Gastroesophageal sphincter (tissue), 4 donors: ENCODE data around the gene ZNRF2. TPM values are rescaled to one million over a fixed set of nuclear protein-coding genes. Genes with fewer than 3 reads are reported as not detected.
"Not testable (repeated sequence)": the region's sequence is repeated elsewhere in the genome, so short reads cannot be mapped to it uniquely, and the experiment has no call there.

ENCODE experiments used
- ATAC-seq: fragments of 150-250 bp; one replicate; pipeline ENCODE4 v1.9.1; 2016; ENCODE audit warnings: mild to moderate bottlenecking, moderate library complexity
- H3K27ac ChIP-seq, 4 donors: fragments of 200-600 bp; sonication (generic) in 3 of 4; 1 replicate in 3 of 4; 2 replicates in 1 of 4; pipeline ENCODE4 v1.5.1; 2016 to 2019
- H3K27me3 ChIP-seq: fragments of 200-600 bp; sonication (generic); one replicate; pipeline ENCODE4 v1.5.1; 2019
- H3K36me3 ChIP-seq, 2 donors: fragments of 200-600 bp; sonication (generic); one replicate each; pipeline ENCODE4 v1.5.1; 2019; ENCODE audit warnings: control low read depth in 1 of 2
- H3K4me1 ChIP-seq, 3 donors: fragments of 200-600 bp; sonication (generic); 1 replicate in 2 of 3; 2 replicates in 1 of 3; pipeline ENCODE4 v1.5.1; 2016 to 2019; ENCODE audit warnings: control low read depth in 2 of 3
- H3K4me3 ChIP-seq, 2 donors: fragments of 200-600 bp; sonication (generic); one replicate each; pipeline ENCODE4 v1.5.1; 2019; ENCODE audit warnings: mild to moderate bottlenecking in 1 of 2, moderate library complexity in 1 of 2
- H3K9me3 ChIP-seq, 3 donors: fragments of 200-600 bp; sonication (generic); one replicate each; pipeline ENCODE4 v1.5.1; 2017 to 2019; ENCODE audit warnings: control low read depth in 2 of 3
- CTCF ChIP-seq, 4 experiments: fragments of 200-600 bp in 2 of 4; fragments of 450-650 bp in 2 of 4; sonication (generic) in 1 of 4; IDR thresholded peaks; one replicate each; pipeline ENCODE4 v1.5.1; 2017 to 2019; ENCODE audit warnings: antibody characterized with exemption in 4 of 4, mild to moderate bottlenecking in 2 of 4, moderate library complexity in 2 of 4
- EP300 ChIP-seq: sonication (generic); formaldehyde crosslinking; IDR thresholded peaks from one replicate; pipeline ENCODE4 v1.6.1; 2017; ENCODE audit warnings: antibody characterized with exemption, mild to moderate bottlenecking
- POLR2A ChIP-seq, 2 donors: fragments of 450-650 bp; IDR thresholded peaks; one replicate each; pipeline ENCODE4 v1.6.1; 2017; ENCODE audit warnings: antibody characterized with exemption in 2 of 2, mild to moderate bottlenecking in 2 of 2, moderate library complexity in 1 of 2
- POLR2AphosphoS5 ChIP-seq: sonication (generic); formaldehyde crosslinking; IDR thresholded peaks from one replicate; pipeline ENCODE4 v1.6.1; 2017; ENCODE audit warnings: antibody characterized with exemption
- WGBS, 2 donors: methylation state at CpG; one replicate each; pipeline ENCODE4 v1.1.5; 2018; ENCODE audit warnings: low coverage in 1 of 2; 5-methylcytosine and 5-hydroxymethylcytosine counted together
- total RNA-seq, 4 donors: library from RNA; depleted of rRNA; stranded (reverse); fragments of >200 nt; gene quantifications; one replicate each; pipeline ENCODE4 v1.1.0, GENCODE V29; 2016

Gene ZNRF2
- total RNA-seq, 4 donors from 2014 or later = 12.5 to 20.9 (median 18.6) TPM

DNA sequence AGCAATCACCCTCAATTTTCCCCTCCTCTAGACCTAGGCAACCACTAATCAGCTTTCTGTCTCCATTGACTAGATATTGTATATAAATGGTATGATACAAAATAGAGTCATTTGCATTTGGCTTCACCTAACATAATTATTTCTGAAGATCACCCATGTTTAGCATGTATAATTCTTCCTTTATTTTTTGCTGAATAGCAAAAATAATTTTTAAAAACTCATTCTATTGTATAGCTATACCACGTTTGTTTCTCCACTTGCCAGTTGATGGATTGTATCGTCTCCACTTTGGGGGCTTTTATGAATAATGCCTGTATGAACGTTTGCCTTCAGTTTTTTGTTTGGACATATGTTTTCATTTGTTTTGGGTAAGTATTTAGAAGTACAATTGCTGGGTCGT is 95.3 kb downstream of the ZNRF2 start:
- no peak overlapping the region for H3K4me3 ChIP-seq
- no peak for TF ChIP-seq EP300
- no peak for TF ChIP-seq POLR2A (IDR thresholded peaks at IDR 0.05)
- no peak for TF ChIP-seq CTCF (IDR thresholded peaks at IDR 0.05)
- TF ChIP-seq POLR2AphosphoS5 = no peak
- H3K27me3 ChIP-seq = no peaks in the 10 kb centered on the region
- H3K4me1 ChIP-seq = peaks cover 0 to 15% (median 0%) of the 10 kb centered on the region in 3 donors
- H3K27ac ChIP-seq = no peak overlapping the region
- H3K9me3 ChIP-seq = peaks cover 0 to 5% (median 0%) of the 10 kb centered on the region in 3 donors
- H3K36me3 ChIP-seq = no peaks in the 10 kb centered on the region
- WGBS, 2 donors = 73 to 74% methylated on average over 4 of the region's 4 CpGs
- no peak for ATAC-seq

DNA sequence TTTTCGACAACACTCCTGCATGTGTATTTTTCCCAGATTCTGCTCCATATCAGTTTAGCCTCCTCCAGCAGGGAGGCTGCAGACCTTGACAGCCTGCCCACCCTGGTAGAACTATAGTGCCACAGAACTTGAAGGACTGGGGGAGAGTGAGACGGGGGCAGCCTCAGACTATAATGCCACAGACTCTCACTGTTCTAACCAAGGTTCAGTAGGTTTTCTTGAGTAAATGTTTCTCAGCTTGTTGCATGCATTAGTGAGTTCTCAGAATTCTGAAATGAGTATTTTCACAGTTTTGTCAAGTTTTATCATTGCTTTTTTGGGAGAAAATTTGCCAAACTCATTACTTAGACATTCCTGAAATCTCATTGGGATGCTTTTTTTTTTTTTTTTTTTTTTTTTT is 95.9 kb downstream of the ZNRF2 start:
- no peak for ATAC-seq
- Histone ChIP-seq H3K4me3 (no peak overlapping the region), H3K27me3 (no peaks in the 10 kb centered on the region), H3K9me3 (peaks cover 0 to 5% (median 0%) of the 10 kb centered on the region in 3 donors), H3K36me3 (no peaks in the 10 kb centered on the region), H3K4me1 (peaks cover 0 to 15% (median 0%) of the 10 kb centered on the region in 3 donors), H3K27ac (no peak overlapping the region)
- TF ChIP-seq CTCF (IDR thresholded peaks at IDR 0.05) (no peak), POLR2AphosphoS5 (no peak), EP300 (no peak)
- WGBS, 2 donors = 94 to 95% methylated on average over 2 of the region's 2 CpGs

DNA sequence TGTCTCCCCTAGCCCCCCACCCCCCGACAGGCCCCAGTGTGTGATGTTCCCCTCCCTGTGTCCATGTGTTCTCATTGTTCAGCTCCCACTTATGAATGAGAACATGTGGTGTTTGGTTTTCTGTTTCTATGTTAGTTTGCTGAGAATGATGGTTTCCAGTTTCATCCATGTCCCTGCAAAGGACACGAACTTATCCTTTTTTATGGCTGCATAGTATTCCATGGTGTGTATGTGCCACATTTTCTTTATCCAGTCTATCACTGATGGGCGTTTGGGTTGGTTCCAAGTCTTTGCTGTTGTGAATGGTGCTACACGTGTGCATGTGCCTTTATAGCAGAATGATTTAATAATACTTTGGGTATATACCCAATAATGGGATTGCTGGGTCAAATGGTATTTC is 96.4 kb downstream of the ZNRF2 start:
- H3K4me1 ChIP-seq = peaks cover 0 to 15% (median 0%) of the 10 kb centered on the region in 3 donors
- 80 to 96% methylated on average over 3 of the region's 4 CpGs for WGBS, 2 donors
- ATAC-seq, H3K4me3 ChIP-seq, H3K36me3 ChIP-seq, H3K9me3 ChIP-seq, H3K27me3 ChIP-seq, H3K27ac ChIP-seq: not testable (repeated sequence)

DNA sequence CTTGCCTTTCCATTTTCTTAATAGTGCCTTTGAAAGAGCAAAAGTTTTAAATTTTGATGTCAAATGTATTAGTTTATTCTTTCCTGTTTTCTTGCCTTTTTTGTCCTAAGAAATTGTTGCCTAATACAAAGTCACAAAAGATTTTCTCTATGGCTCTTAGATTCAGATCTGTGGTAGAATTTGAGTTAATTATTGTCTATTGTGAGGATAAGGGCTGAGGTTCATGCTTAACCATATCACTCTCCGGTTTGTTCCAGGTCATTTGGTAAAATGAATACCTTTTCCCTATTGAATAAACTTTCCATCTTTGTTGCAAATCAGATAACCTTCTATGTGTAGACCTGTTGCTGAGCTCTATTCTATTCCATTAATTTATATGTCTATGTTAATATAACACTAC is 98.2 kb downstream of the ZNRF2 start:
- H3K27me3 ChIP-seq = no peaks in the 10 kb centered on the region
- H3K4me1 ChIP-seq = peaks cover 0 to 15% (median 0%) of the 10 kb centered on the region in 3 donors
- H3K27ac ChIP-seq = no peak overlapping the region
- no peak for ATAC-seq
- no peak overlapping the region for H3K4me3 ChIP-seq
- WGBS, 2 donors = 100% methylated on average over 1 of the region's 1 CpG
- no peaks in the 10 kb centered on the region for H3K36me3 ChIP-seq
- peaks cover 0 to 5% (median 0%) of the 10 kb centered on the region in 3 donors for H3K9me3 ChIP-seq
- TF ChIP-seq POLR2AphosphoS5 = no peak
- no peak for TF ChIP-seq EP300
- TF ChIP-seq POLR2A (IDR thresholded peaks at IDR 0.05) = no peak
- TF ChIP-seq CTCF (IDR thresholded peaks at IDR 0.05) = no peak

- H3K36me3 ChIP-seq = no peaks in the 10 kb centered on the region
- 73 to 81% methylated on average over 3 of the region's 3 CpGs for WGBS, 2 donors
- H3K27ac ChIP-seq = no peak overlapping the region
- no peaks in the 10 kb centered on the region for H3K4me1 ChIP-seq
- no peak for ATAC-seq
- H3K27me3 ChIP-seq = no peaks in the 10 kb centered on the region
- TF ChIP-seq POLR2AphosphoS5 (no peak), EP300 (no peak), CTCF (IDR thresholded peaks at IDR 0.05) (no peak), POLR2A (IDR thresholded peaks at IDR 0.05) (no peak)
- H3K9me3 ChIP-seq = no peaks in the 10 kb centered on the region
- H3K4me3 ChIP-seq = no peak overlapping the region
Measured at GRCh38 chr7:30389791-30390190, 105.4 kb downstream of the ZNRF2 start.
